Skeletal muscle tissue (tissue), 4 donors: ENCODE measurements around the gene CEP89. TPM values are rescaled to one million over a fixed set of nuclear protein-coding genes. Genes with fewer than 3 reads are reported as not detected.
"Not testable (repeated sequence)": the region's sequence is repeated elsewhere in the genome, so short reads cannot be mapped to it uniquely, and the experiment has no call there.

Experiments
- H3K27ac ChIP-seq: one replicate; pipeline ENCODE4 v1.7.0; 2013; ENCODE audit warnings: mild to moderate bottlenecking, low read depth, low read length, inconsistent platforms
- H3K27me3 ChIP-seq, 3 donors: one replicate each; pipeline ENCODE4 v1.7.0; 2013; ENCODE audit warnings: low read length in 3 of 3; ENCODE audit not compliant: control insufficient read depth in 3 of 3, insufficient read depth in 3 of 3
- H3K36me3 ChIP-seq, 3 donors: one replicate each; pipeline ENCODE4 v1.7.0; 2013; ENCODE audit warnings: low read length in 3 of 3; ENCODE audit not compliant: control insufficient read depth in 3 of 3, insufficient read depth in 3 of 3
- H3K4me1 ChIP-seq, 3 donors: one replicate each; pipeline ENCODE4 v1.7.0; 2013; ENCODE audit warnings: low read length in 3 of 3, mild to moderate bottlenecking in 3 of 3; ENCODE audit not compliant: control insufficient read depth in 3 of 3, insufficient read depth in 3 of 3
- H3K4me3 ChIP-seq, 3 donors: one replicate each; pipeline ENCODE4 v1.7.0; 2013; ENCODE audit warnings: low read length in 3 of 3
- H3K9ac ChIP-seq, 3 donors: one replicate each; pipeline ENCODE4 v1.7.0; 2013; ENCODE audit warnings: low read length in 3 of 3, mild to moderate bottlenecking in 3 of 3, moderate library complexity in 2 of 3, low read depth in 1 of 3
- H3K9me3 ChIP-seq, 3 donors: one replicate each; pipeline ENCODE4 v1.7.0; 2013; ENCODE audit warnings: low read length in 3 of 3; ENCODE audit not compliant: control insufficient read depth in 3 of 3
- total RNA-seq: library from RNA; depleted of rRNA; stranded (reverse); fragments of >200 nt; gene quantifications from one replicate; pipeline ENCODE4 v1.2.3, GENCODE V29; 2014
- donor health status: Osteomylitis.

The CEP89 gene
- total RNA-seq, 1 donor from 2014 or later: 7.8 TPM

DNA sequence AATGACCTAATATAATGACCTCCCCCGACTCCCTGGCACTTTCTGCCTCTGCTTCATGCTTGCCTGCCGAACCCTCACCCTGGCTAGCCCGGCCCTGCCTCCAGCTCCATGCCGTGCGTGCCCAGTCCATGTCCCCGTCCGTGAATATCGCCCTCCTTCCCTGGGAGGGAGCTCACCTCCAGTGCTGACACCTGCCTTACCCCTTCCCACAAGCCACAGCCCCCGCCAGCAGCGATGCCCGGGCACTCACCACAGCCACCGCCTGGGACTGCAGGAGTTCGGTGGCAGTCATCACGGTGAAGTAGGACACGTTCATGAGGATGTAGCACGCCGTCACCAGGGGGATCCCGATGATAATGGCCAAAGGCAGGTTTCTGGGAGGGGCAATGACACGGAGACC is 112.2 kb downstream of the CEP89 start:
- no peaks in the 10 kb centered on the region for H3K36me3 ChIP-seq
- no peak overlapping the region for H3K9ac ChIP-seq
- H3K9me3 ChIP-seq: no peaks in the 10 kb centered on the region
- H3K4me3 ChIP-seq: no peak overlapping the region
- no peaks in the 10 kb centered on the region for H3K4me1 ChIP-seq
- peaks cover 0 to 4% (median 0%) of the 10 kb centered on the region in 3 donors for H3K27me3 ChIP-seq
- H3K27ac ChIP-seq: no peak overlapping the region

DNA sequence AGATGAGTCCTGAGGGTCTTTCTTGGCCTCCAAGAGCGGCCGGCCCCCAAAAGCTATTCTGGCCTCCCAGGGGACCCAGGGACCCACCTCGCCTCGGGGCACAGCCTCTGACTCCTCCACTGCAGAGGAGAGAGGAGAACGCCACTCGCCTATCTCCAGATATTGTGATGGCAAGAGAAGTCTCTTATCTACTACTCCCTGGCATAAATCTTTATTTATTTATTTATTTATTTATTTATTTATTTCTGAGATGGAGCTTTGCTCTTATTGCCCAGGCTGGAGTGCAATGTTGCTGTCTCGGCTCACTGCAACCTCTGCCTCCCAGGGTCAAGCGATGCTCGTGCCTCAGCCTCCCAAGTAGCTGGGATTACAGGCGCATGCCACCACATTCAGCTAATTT is 113.2 kb downstream of the CEP89 start:
- no peak overlapping the region for H3K27ac ChIP-seq
- no peaks in the 10 kb centered on the region for H3K36me3 ChIP-seq
- no peaks in the 10 kb centered on the region for H3K27me3 ChIP-seq
- H3K9me3 ChIP-seq: no peaks in the 10 kb centered on the region
- no peaks in the 10 kb centered on the region for H3K4me1 ChIP-seq
- H3K9ac ChIP-seq: no peak overlapping the region
- H3K4me3 ChIP-seq: no peak overlapping the region

DNA sequence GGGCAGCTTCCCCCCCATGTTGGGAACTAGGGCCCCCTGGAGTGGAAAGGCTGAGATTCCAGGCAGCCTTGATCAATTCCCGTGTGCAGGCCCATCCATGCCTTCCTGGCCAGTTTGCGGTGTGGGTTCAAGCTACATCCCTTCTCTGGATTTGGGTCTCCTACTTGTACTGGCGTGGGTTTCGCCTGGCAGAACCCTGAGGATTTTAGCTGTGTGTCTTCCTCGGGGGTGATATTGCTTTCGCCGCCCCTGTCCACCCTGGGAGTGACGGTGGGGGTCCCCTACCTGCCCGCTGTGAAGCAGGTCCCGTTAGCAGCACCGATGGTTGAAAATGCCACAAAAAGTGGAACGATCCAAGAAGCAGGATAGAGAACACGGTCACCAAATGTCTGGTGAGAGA is 113.6 kb downstream of the CEP89 start:
- Histone ChIP-seq H3K4me3 (no peak overlapping the region), H3K9me3 (no peaks in the 10 kb centered on the region), H3K36me3 (no peaks in the 10 kb centered on the region), H3K9ac (no peak overlapping the region), H3K4me1 (no peaks in the 10 kb centered on the region), H3K27ac (no peak overlapping the region), H3K27me3 (no peaks in the 10 kb centered on the region)

DNA sequence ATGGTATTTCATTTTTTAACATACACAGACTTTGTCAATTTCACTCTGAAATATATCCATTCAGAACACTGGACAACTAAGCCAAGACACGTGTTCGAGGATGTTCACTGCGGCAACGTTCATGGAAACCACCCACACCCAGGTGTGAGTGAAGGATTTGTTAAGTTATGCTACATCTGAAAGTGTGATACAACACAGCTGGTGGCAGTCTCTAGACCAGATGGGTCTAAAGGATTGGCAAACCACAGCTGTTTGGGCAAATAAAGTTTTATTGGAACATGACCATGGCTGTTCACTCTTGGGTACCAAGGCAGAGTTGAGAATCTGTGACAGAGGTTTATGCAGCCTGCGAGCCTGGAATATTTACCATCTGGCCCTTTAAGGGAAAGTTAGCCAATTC is 114.2 kb downstream of the CEP89 start:
- Histone ChIP-seq H3K27ac (no peak overlapping the region), H3K36me3 (no peaks in the 10 kb centered on the region), H3K4me3 (no peak overlapping the region), H3K27me3 (no peaks in the 10 kb centered on the region), H3K9me3 (no peaks in the 10 kb centered on the region), H3K9ac (no peak overlapping the region), H3K4me1 (no peaks in the 10 kb centered on the region)

DNA sequence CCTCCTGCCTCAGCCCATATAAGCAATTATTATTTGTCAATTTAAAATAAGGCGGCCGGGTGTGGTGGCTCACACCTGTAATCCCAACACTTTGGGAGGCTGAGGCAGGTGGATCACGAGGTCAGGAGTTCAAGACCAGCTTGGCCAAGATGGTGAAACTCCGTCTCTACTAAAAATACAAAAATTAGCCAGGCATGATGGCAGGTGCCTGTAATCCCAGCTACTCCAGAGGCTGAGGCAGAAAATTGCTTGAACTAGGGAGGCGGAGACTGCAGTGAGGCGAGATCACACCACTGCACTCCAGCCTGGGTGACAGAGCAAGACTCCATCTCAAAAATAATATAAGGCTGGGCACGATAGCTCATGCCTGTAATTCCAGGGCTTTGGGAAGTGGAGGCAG is 114.9 kb downstream of the CEP89 start:
- H3K4me1 ChIP-seq, H3K27ac ChIP-seq, H3K9ac ChIP-seq, H3K27me3 ChIP-seq, H3K36me3 ChIP-seq, H3K4me3 ChIP-seq, H3K9me3 ChIP-seq: not testable (repeated sequence)

DNA sequence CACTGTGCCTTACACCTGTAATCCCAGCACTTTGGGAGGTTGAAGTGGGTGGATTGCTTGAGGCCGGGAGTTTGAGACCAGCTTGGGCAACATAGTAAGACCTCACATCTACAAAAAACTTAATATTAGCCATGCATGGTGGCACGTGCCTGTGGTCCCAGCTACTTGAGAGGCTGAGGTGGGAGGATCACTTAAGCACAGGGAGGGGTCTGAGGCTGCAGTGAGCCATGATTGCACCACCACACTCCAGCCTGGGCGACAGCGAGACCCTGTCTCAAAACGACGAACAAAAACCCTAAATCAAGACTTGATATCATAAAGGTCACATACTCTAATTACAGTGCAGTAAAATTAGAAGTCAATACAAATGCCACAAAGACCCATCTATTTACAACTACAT is 119.5 kb downstream of the CEP89 start:
- H3K4me1 ChIP-seq: no peaks in the 10 kb centered on the region
- H3K36me3 ChIP-seq: no peaks in the 10 kb centered on the region
- H3K9ac ChIP-seq: no peak overlapping the region
- H3K27ac ChIP-seq: no peak overlapping the region
- no peaks in the 10 kb centered on the region for H3K27me3 ChIP-seq
- no peak overlapping the region for H3K4me3 ChIP-seq
- no peaks in the 10 kb centered on the region for H3K9me3 ChIP-seq

DNA sequence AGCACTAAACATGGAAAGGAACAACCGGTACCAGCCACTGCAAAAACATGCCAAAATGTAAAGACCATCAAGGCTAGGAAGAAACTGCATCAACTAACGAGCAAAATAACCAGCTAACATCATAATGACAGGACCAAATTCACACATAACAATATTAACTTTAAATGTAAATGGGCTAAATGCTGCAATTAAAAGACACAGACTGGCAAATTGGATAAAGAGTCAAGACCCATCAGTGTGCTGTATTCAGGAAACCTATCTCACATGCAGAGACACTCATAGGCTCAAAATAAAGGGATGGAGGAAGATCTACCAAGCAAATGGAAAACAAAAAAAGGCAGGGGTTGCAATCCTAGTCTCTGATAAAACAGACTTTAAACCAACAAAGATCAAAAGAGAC is 123.7 kb downstream of the CEP89 start:
- not testable (repeated sequence) for H3K27ac ChIP-seq, H3K9me3 ChIP-seq, H3K4me3 ChIP-seq, H3K36me3 ChIP-seq, H3K9ac ChIP-seq, H3K4me1 ChIP-seq, H3K27me3 ChIP-seq

DNA sequence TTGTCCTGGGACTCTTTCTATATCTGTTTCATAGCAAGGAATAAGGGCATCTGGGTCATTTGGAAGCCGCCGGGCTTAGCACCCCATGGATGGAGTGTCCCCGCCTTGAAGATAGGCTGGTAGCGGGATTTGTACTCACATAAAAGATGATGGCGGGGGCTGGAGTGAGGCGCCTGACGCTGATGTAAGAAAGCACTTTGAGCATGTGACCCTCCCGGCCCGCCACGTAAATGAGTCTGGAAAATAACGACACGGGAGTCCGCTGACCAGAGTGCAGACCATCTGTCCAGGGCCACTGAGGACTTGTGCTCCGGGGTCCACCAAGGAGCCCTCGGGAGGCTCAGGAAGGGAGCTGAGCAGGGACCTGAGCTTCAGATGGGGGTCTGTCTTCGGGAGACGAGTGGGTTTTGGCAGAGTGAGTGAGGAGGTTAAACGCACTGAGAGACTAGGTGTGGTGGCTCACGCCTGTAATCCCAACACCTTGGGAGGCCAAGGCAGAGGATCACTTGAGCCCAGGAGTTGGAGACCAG is 128.0 kb downstream of the CEP89 start:
- H3K9ac ChIP-seq: no peak overlapping the region
- no peaks in the 10 kb centered on the region for H3K36me3 ChIP-seq
- H3K4me1 ChIP-seq: no peaks in the 10 kb centered on the region
- H3K27me3 ChIP-seq: no peaks in the 10 kb centered on the region
- H3K27ac ChIP-seq: no peak overlapping the region
- no peak overlapping the region for H3K4me3 ChIP-seq
- H3K9me3 ChIP-seq: peaks cover 0 to 3% (median 0%) of the 10 kb centered on the region in 3 donors

DNA sequence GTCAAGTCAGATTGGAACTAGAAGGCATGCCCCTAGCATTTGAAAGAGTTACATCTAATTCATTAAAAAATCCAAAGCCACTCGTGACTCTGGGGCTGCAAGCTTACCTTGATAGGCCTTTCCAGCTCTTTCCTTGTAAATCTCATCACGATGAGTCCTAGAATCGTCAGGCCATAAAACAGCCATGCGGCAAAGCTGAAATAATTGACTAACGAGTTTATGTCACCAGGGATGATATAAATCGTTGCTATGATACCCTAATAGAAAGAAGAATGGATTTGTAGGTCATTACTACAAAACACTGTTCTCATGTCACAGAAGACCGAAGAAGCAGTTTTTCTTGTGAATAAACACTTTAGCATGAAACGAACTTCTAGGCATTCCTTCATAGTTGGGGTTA is 129.7 kb downstream of the CEP89 start:
- Histone ChIP-seq H3K4me3 (no peak overlapping the region), H3K36me3 (no peaks in the 10 kb centered on the region), H3K4me1 (no peaks in the 10 kb centered on the region), H3K9ac (no peak overlapping the region), H3K9me3 (peaks cover 0 to 3% (median 0%) of the 10 kb centered on the region in 3 donors), H3K27ac (no peak overlapping the region), H3K27me3 (no peaks in the 10 kb centered on the region)

DNA sequence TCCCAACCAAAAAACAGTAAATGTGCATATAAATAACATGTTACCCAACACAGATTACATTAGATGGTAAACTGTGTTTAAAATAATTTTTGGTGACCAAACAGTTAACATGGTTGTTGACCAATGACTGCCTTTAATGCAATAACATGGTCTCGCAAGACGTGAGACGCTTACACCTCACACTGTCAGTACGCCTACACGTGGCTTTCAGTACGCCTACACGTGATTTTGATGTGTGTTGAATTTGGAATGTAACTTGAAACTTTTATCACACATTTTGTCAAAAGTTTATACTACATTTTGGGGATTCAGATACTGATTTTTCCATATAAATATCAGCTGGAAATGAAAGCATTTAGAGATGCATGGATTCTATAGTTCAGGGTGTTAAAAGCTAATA is 134.2 kb downstream of the CEP89 start:
- Histone ChIP-seq H3K4me1 (no peaks in the 10 kb centered on the region), H3K9me3 (peaks cover 0 to 3% (median 0%) of the 10 kb centered on the region in 3 donors), H3K36me3 (no peaks in the 10 kb centered on the region), H3K27me3 (no peaks in the 10 kb centered on the region), H3K4me3 (no peak overlapping the region), H3K9ac (no peak overlapping the region), H3K27ac (no peak overlapping the region)

DNA sequence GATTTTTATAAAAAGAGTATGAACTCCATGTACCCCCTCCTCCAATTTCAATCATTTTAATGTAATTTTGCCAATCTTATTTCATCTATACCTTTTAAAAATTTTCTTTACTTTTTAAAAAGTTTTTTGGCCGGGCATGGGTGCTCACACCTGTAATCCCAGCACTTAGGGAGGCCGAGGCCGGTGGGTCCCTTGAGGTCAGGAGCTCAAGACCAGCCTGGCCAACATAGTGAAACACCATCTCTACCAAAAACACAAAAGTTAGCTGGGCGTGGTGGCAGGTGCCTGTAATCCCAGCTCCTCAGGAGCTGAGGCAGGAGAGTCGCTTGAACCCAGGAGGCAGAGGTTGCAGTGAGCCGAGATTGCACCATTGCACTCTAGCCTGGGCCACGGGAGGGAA is 138.4 kb downstream of the CEP89 start:
- not testable (repeated sequence) for H3K27me3 ChIP-seq, H3K4me3 ChIP-seq, H3K27ac ChIP-seq, H3K36me3 ChIP-seq, H3K4me1 ChIP-seq, H3K9ac ChIP-seq, H3K9me3 ChIP-seq
